HepG2 (cell line): ENCODE data around the gene RPS6KL1. TPM values are rescaled to one million over a fixed set of nuclear protein-coding genes. Genes with fewer than 3 reads are reported as not detected.

ENCODE experiments used
- ATF7-NPFF ChIP-seq: sonication (generic); formaldehyde crosslinking; IDR thresholded peaks from 2 replicates; pipeline ENCODE4 v1.8.1; 2023; ENCODE audit warnings: mild to moderate bottlenecking, low read depth, missing genetic modification reagents, moderate library complexity
- ATM ChIP-seq: fragments of 450-650 bp; IDR thresholded peaks from 2 replicates; pipeline ENCODE4 v1.7.1; 2017; ENCODE audit warnings: mild to moderate bottlenecking, borderline replicate concordance
- CSRNP2 ChIP-seq: sonication (generic); formaldehyde crosslinking; conservative IDR thresholded peaks from 2 replicates; pipeline ENCODE4 v1.8.0; 2022; ENCODE audit warnings: low read depth, missing genetic modification reagents
- EZH2 ChIP-seq: conservative IDR thresholded peaks from 2 replicates; pipeline ENCODE4 v1.6.1; 2012; ENCODE audit warnings: mild to moderate bottlenecking, low read depth, low read length, moderate library complexity
- FOXM1 ChIP-seq: sonication (generic); formaldehyde crosslinking; IDR thresholded peaks from 2 replicates; pipeline ENCODE4 v1.5.0; 2020; ENCODE audit warnings: missing genetic modification reagents
- GATAD1 ChIP-seq: IDR thresholded peaks from 2 replicates; pipeline ENCODE4 v1.6.1; 2016; ENCODE audit warnings: missing genetic modification reagents, missing compliant biosample characterization
- GATAD2A ChIP-seq: IDR thresholded peaks from 2 replicates; pipeline ENCODE4 v1.6.1; 2016
- HNF4A ChIP-seq: sonication (generic); formaldehyde crosslinking; IDR thresholded peaks from 2 replicates; pipeline ENCODE4 v1.4.0; 2020; ENCODE audit warnings: missing genetic modification reagents
- REPIN1 ChIP-seq: sonication (generic); formaldehyde crosslinking; IDR thresholded peaks from 2 replicates; pipeline ENCODE4 v1.8.0; 2022; ENCODE audit warnings: missing genetic modification reagents, low read depth, mild to moderate bottlenecking, borderline replicate concordance
- ZFP41 ChIP-seq: sonication (generic); formaldehyde crosslinking; IDR thresholded peaks from 2 replicates; pipeline ENCODE4 v1.4.0; 2020; ENCODE audit warnings: mild to moderate bottlenecking, missing genetic modification reagents, borderline replicate concordance
- ZNF142 ChIP-seq: sonication (generic); formaldehyde crosslinking; IDR thresholded peaks from 2 replicates; pipeline ENCODE4 v1.4.0; 2020; ENCODE audit warnings: missing genetic modification reagents
- ZNF317 ChIP-seq: sonication (generic); formaldehyde crosslinking; IDR thresholded peaks from 2 replicates; pipeline ENCODE4 v1.5.0; 2020; ENCODE audit warnings: mild to moderate bottlenecking, missing genetic modification reagents
- ZNF343 ChIP-seq: sonication (generic); formaldehyde crosslinking; IDR thresholded peaks from 2 replicates; pipeline ENCODE4 v1.4.0; 2020; ENCODE audit warnings: mild to moderate bottlenecking, missing genetic modification reagents
- ZNF614 ChIP-seq: IDR thresholded peaks from 2 replicates; pipeline ENCODE4 v1.6.1; 2018; ENCODE audit warnings: missing biosample characterization, missing genetic modification reagents, inconsistent platforms, borderline replicate concordance
- ZNF629 ChIP-seq: sonication (generic); formaldehyde crosslinking; conservative IDR thresholded peaks from 2 replicates; pipeline ENCODE4 v1.5.0; 2020; ENCODE audit warnings: missing genetic modification reagents
- ZNF713 ChIP-seq: sonication (generic); formaldehyde crosslinking; IDR thresholded peaks from 2 replicates; pipeline ENCODE4 v1.4.0; 2020; ENCODE audit warnings: mild to moderate bottlenecking, missing genetic modification reagents
- ZNF792 ChIP-seq: IDR thresholded peaks from 2 replicates; pipeline ENCODE4 v1.6.1; 2016
- ZNF891 ChIP-seq: sonication (generic); formaldehyde crosslinking; IDR thresholded peaks from 2 replicates; pipeline ENCODE4 v1.5.0; 2020; ENCODE audit warnings: mild to moderate bottlenecking, missing genetic modification reagents
- ZSCAN21 ChIP-seq: sonication (generic); formaldehyde crosslinking; IDR thresholded peaks from 2 replicates; pipeline ENCODE4 v1.8.0; 2022; ENCODE audit warnings: mild to moderate bottlenecking, missing genetic modification reagents, moderate library complexity, borderline replicate concordance
- polyA plus RNA-seq, 8 experiments: library from polyadenylated mRNA; depleted of rRNA in 3 of 8; stranded (reverse) in 7 of 8; unstranded in 1 of 8; fragments of >200 nt; fragmentation: Illumina TruSeq in 4 of 8; extraction: Trizol in 4 of 8; gene quantifications; 2 replicates each; pipeline versions ENCODE4 v1.2.1 to v1.2.3, GENCODE V29; 2011 to 2016; ENCODE audit warnings: low read depth in 4 of 8, missing spikeins in 1 of 8, mixed read lengths in 1 of 8; ENCODE audit not compliant: insufficient read depth in 1 of 8
- total RNA-seq, 5 experiments: library from RNA; depleted of rRNA; stranded (reverse); fragments of >200 nt; fragmentation: Illumina TruSeq; extraction: Trizol; gene quantifications; 2 replicates each; pipeline ENCODE4 v1.2.3, GENCODE V29; 2016; ENCODE audit warnings: low read depth in 1 of 5
- TF ChIP-seq, protein P1 (sequence below): sonication (generic); formaldehyde crosslinking; IDR thresholded peaks from 2 replicates; pipeline ENCODE4 v1.4.0; 2020; ENCODE audit warnings: missing genetic modification reagents

RPS6KL1 gene
- total and polyA plus RNA-seq, 2 of the 13 experiments (the other 11 are each of a cell fraction or from before 2014, with no cell fraction given) = 6.5 to 11.5 TPM

DNA sequence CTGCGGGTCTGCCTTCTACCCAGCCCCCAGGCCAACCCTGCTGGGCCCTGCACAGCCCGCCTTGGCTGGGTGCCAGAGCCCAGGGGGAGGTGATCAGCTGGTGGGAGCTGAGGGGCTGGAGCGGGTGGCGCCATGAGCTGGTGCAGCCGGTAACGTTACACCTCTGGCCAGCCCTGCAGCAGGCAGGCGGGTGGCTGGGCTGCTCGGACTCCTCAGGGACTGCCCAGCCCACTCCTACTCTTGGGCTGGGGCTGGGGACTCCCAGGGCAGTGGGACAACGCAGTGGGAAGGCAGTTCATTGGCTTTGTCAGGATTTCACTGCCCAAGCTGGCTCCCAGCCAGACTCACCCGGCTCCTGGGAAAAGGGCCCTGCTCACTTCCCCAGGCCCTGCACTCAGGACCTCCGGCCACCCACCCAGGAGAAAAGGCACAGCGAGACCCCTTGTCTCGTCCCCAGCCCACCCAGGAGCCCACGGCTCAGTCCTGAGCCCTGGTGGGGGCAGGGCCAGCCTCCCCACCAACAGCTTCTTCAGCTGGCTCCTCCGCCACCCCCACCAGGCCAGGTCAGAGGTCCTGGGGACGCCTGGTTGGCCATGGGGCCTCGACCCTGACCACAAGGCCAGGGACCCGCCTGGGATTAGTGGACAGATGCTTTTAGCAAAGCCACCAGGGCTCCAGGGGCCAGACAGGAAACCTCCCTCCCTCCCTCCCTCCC, 31.3 kb upstream of the RPS6KL1 start (continued):
- TF ChIP-seq, protein P1, sequence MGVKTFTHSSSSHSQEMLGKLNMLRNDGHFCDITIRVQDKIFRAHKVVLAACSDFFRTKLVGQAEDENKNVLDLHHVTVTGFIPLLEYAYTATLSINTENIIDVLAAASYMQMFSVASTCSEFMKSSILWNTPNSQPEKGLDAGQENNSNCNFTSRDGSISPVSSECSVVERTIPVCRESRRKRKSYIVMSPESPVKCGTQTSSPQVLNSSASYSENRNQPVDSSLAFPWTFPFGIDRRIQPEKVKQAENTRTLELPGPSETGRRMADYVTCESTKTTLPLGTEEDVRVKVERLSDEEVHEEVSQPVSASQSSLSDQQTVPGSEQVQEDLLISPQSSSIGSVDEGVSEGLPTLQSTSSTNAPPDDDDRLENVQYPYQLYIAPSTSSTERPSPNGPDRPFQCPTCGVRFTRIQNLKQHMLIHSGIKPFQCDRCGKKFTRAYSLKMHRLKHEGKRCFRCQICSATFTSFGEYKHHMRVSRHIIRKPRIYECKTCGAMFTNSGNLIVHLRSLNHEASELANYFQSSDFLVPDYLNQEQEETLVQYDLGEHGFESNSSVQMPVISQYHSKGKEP (CRISPR knock-in tag) = no peak
- TF ChIP-seq ZNF713 (no peak), ATM (no peak), GATAD1 (CRISPR knock-in tag) (no peak), ZNF343 (CRISPR knock-in tag) (no peak), ZNF792 (CRISPR knock-in tag) (peak; percentile 5; the same call in 1 of the 2 replicates), ZNF614 (CRISPR knock-in tag) (no peak), HNF4A (CRISPR knock-in tag) (peak; percentile 57), ZSCAN21 (0 out of 2 replicates have a peak, but pooled peaks have one; percentile 2), ZNF317 (CRISPR knock-in tag) (no peak), ZNF142 (CRISPR knock-in tag) (0 out of 2 replicates have a peak, but pooled peaks have one; percentile 45), FOXM1 (CRISPR knock-in tag) (no peak), CSRNP2 (CRISPR knock-in tag) (no peak), ATF7-NPFF (CRISPR knock-in tag) (no peak), GATAD2A (no peak), ZNF629 (CRISPR knock-in tag) (0 out of 2 replicates have a peak, but pooled peaks have one; percentile 12), REPIN1 (peak; percentile 37; the same call in 1 of the 2 replicates), ZNF891 (CRISPR knock-in tag) (no peak), ZFP41 (no peak), EZH2 (no peak)
